Gastroesophageal sphincter (tissue), 4 donors: ENCODE data around the gene ACAT2. TPM values are rescaled to one million over a fixed set of nuclear protein-coding genes. Genes with fewer than 3 reads are reported as not detected.

Experiments
- ATAC-seq: fragments of 150-250 bp; one replicate; pipeline ENCODE4 v1.9.1; 2016; ENCODE audit warnings: mild to moderate bottlenecking, moderate library complexity
- H3K27ac ChIP-seq, 4 donors: fragments of 200-600 bp; sonication (generic) in 3 of 4; 1 replicate in 3 of 4; 2 replicates in 1 of 4; pipeline ENCODE4 v1.5.1; 2016 to 2019
- H3K27me3 ChIP-seq: fragments of 200-600 bp; sonication (generic); one replicate; pipeline ENCODE4 v1.5.1; 2019
- H3K36me3 ChIP-seq, 2 donors: fragments of 200-600 bp; sonication (generic); one replicate each; pipeline ENCODE4 v1.5.1; 2019; ENCODE audit warnings: control low read depth in 1 of 2
- H3K4me1 ChIP-seq, 3 donors: fragments of 200-600 bp; sonication (generic); 1 replicate in 2 of 3; 2 replicates in 1 of 3; pipeline ENCODE4 v1.5.1; 2016 to 2019; ENCODE audit warnings: control low read depth in 2 of 3
- H3K4me3 ChIP-seq, 2 donors: fragments of 200-600 bp; sonication (generic); one replicate each; pipeline ENCODE4 v1.5.1; 2019; ENCODE audit warnings: mild to moderate bottlenecking in 1 of 2, moderate library complexity in 1 of 2
- H3K9me3 ChIP-seq, 3 donors: fragments of 200-600 bp; sonication (generic); one replicate each; pipeline ENCODE4 v1.5.1; 2017 to 2019; ENCODE audit warnings: control low read depth in 2 of 3
- EP300 ChIP-seq: sonication (generic); formaldehyde crosslinking; IDR thresholded peaks from one replicate; pipeline ENCODE4 v1.6.1; 2017; ENCODE audit warnings: antibody characterized with exemption, mild to moderate bottlenecking
- POLR2A ChIP-seq, 2 donors: fragments of 450-650 bp; IDR thresholded peaks; one replicate each; pipeline ENCODE4 v1.6.1; 2017; ENCODE audit warnings: antibody characterized with exemption in 2 of 2, mild to moderate bottlenecking in 2 of 2, moderate library complexity in 1 of 2
- POLR2AphosphoS5 ChIP-seq: sonication (generic); formaldehyde crosslinking; IDR thresholded peaks from one replicate; pipeline ENCODE4 v1.6.1; 2017; ENCODE audit warnings: antibody characterized with exemption
- WGBS, 2 donors: methylation state at CpG; one replicate each; pipeline ENCODE4 v1.1.5; 2018; ENCODE audit warnings: low coverage in 1 of 2; 5-methylcytosine and 5-hydroxymethylcytosine counted together
- total RNA-seq, 4 donors: library from RNA; depleted of rRNA; stranded (reverse); fragments of >200 nt; gene quantifications; one replicate each; pipeline ENCODE4 v1.1.0, GENCODE V29; 2016
- TF ChIP-seq, protein P1 (sequence below), 4 experiments: fragments of 200-600 bp in 2 of 4; fragments of 450-650 bp in 2 of 4; sonication (generic) in 1 of 4; IDR thresholded peaks; one replicate each; pipeline ENCODE4 v1.5.1; 2017 to 2019; ENCODE audit warnings: antibody characterized with exemption in 4 of 4, mild to moderate bottlenecking in 2 of 4, moderate library complexity in 2 of 4

The ACAT2 gene
- total RNA-seq, 4 donors from 2014 or later = 3.1 to 11.7 (median 9.1) TPM

DNA sequence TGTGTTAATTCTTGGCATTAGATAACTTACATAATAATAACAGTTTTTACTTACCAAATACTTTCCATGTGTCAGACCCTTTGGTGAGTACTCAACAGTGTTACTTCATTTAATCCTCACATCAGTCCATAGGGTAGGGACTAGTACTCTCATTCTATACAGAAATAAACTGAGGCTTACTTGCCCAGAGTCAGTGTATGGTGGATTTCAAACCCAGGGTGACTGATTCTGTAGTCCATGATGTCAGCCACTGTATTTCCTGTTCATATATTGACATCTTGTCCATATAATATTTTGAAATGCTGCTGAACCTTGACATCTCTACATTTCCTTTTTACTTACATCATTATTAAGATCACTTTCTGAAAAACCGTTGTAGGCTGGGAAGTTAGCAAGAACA lies 35.7 kb downstream of the ACAT2 start:
- ATAC-seq = no peak

DNA sequence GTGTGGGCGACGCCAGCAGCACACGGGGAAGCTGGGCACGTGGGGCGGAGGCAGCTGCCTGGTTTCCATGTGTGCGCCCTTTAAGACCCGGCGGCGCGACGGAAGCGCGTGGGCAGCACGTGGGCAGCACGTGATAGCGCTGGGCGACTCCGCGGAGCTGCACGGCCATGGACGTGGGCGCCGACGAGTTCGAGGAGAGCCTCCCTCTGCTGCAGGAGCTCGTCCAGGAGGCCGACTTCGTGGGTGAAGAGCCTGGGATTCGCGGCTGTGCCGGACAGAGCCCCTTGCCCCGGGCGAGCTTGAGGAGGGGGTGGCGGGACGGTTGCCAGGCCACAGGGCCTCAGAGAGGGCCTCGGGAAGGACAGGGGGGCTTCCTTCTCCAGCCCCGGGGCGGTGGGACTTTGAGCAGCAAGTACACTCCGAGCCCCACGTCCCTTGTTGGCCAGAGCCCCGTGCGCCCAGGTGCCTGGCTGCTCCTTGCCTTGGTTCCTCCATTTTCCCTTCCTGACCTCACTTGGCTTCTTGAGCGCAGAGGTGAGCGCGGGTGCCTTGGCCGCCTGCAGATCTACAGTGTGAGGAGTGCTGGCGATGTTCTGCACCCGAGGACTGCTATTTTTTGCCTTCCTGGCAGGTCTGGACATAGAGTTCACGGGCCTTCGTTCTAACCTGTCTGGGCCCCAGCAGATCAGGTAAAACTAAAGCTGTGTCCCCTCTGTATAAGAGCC lies 38.5 kb downstream of the ACAT2 start, which contains the start of gene PNLDC1:
TSS of gene PNLDC1 (plus strand) at position 136 of the 725 bp plus-strand sequence. CDS start at position 168, 32 bp downstream.
- H3K36me3 ChIP-seq = peaks cover 0 to 51% of the 10 kb centered on the region in 2 donors
- TF ChIP-seq, protein P1, sequence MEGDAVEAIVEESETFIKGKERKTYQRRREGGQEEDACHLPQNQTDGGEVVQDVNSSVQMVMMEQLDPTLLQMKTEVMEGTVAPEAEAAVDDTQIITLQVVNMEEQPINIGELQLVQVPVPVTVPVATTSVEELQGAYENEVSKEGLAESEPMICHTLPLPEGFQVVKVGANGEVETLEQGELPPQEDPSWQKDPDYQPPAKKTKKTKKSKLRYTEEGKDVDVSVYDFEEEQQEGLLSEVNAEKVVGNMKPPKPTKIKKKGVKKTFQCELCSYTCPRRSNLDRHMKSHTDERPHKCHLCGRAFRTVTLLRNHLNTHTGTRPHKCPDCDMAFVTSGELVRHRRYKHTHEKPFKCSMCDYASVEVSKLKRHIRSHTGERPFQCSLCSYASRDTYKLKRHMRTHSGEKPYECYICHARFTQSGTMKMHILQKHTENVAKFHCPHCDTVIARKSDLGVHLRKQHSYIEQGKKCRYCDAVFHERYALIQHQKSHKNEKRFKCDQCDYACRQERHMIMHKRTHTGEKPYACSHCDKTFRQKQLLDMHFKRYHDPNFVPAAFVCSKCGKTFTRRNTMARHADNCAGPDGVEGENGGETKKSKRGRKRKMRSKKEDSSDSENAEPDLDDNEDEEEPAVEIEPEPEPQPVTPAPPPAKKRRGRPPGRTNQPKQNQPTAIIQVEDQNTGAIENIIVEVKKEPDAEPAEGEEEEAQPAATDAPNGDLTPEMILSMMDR (IDR thresholded peaks at IDR 0.05) = no peak
- TF ChIP-seq POLR2A (IDR thresholded peaks at IDR 0.05) = no peak
- TF ChIP-seq POLR2AphosphoS5 = no peak
- no peak for TF ChIP-seq EP300
- H3K27ac ChIP-seq = no peak within 1 kb of the TSS
- no peak within 1 kb of the TSS for H3K4me3 ChIP-seq
- no peak for ATAC-seq
- 96% methylated on average over 8 to 10 of the region's 50 CpGs for WGBS, 2 donors
- no peaks in the 10 kb centered on the region for H3K9me3 ChIP-seq
- H3K27me3 ChIP-seq = no peaks in the 10 kb centered on the region
- H3K4me1 ChIP-seq = peaks cover 0 to 13% (median 0%) of the 10 kb centered on the region in 3 donors

More for the DNA sequence above, 35.7 kb downstream of the ACAT2 start:
- 29 to 33% methylated on average over 1 of the region's 1 CpG for WGBS, 2 donors
- Histone ChIP-seq H3K9me3 (no peaks in the 10 kb centered on the region), H3K36me3 (peaks cover 0 to 75% of the 10 kb centered on the region in 2 donors), H3K4me3 (no peak overlapping the region), H3K27ac (no peak overlapping the region), H3K4me1 (peaks cover 0 to 33% (median 3%) of the 10 kb centered on the region in 3 donors), H3K27me3 (no peaks in the 10 kb centered on the region)
- TF ChIP-seq, protein P1 (IDR thresholded peaks at IDR 0.05) = no peak
- TF ChIP-seq POLR2AphosphoS5 (no peak), EP300 (no peak), POLR2A (IDR thresholded peaks at IDR 0.05) (no peak)

DNA sequence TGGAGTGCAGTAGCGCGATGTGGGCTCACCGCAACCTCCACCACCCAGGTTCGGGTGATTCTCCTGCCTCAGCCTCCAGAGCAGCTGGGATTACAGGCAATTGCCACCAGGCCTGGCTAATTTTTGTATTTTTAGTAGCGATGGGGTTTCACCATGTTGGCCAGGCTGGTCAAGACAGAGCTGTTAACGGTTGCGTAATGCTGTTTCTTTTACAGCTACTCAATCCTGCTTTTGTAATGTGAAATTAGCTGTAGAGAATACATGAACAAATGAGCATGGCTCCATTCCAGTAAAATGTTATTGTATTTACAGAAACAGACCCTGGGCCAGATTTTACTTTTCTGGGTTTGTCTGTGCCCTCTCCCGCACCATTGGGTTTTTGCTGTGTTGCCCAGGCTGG lies 40.1 kb downstream of the ACAT2 start:
- H3K4me3 ChIP-seq = no peak overlapping the region
- TF ChIP-seq EP300 (no peak), POLR2A (IDR thresholded peaks at IDR 0.05) (no peak), POLR2AphosphoS5 (no peak)
- TF ChIP-seq, protein P1 (IDR thresholded peaks at IDR 0.05) = no peak
- no peak overlapping the region for H3K27ac ChIP-seq
- WGBS, 2 donors = 90 to 95% methylated on average over 3 to 5 of the region's 8 CpGs
- no peak for ATAC-seq
- H3K4me1 ChIP-seq = no peaks in the 10 kb centered on the region
- H3K9me3 ChIP-seq = no peaks in the 10 kb centered on the region
- peaks cover 0 to 40% of the 10 kb centered on the region in 2 donors for H3K36me3 ChIP-seq
- H3K27me3 ChIP-seq = no peaks in the 10 kb centered on the region

DNA sequence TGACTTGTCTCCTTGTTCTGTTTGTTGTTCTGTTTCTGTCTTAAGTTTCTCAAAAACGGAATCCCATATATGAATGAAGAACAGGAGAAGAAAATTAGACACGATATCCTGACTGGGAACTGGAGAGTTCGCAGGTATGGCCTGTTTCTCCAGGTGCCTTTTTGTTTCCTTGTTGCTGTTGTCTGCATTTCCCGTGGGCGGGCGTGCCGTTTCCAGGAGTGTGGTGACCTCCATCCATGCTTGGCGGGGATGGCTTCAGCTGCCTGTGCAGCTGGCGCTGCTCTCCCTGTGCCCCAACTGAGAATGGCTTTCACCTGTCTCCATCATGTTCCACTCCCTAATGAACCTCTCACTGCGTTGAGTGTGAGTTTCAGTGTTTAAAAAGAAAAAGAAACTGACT lies 42.7 kb downstream of the ACAT2 start:
- H3K4me3 ChIP-seq = no peak overlapping the region
- 89% methylated on average over 10 of the region's 10 CpGs; no CpG with 5 or more reads in 1 of the 2 donors for WGBS, 2 donors

More for the DNA sequence above, 42.7 kb downstream of the ACAT2 start:
- no peak overlapping the region for H3K27ac ChIP-seq
- no peak for ATAC-seq
- no peaks in the 10 kb centered on the region for H3K9me3 ChIP-seq
- H3K4me1 ChIP-seq = no peaks in the 10 kb centered on the region
- peaks cover 0 to 14% of the 10 kb centered on the region in 2 donors for H3K36me3 ChIP-seq
- H3K27me3 ChIP-seq = no peaks in the 10 kb centered on the region
- TF ChIP-seq EP300 (no peak), POLR2A (IDR thresholded peaks at IDR 0.05) (no peak), POLR2AphosphoS5 (no peak)
- TF ChIP-seq, protein P1 (IDR thresholded peaks at IDR 0.05) = no peak
